K562 treated with DMSO at 1 percent for 4 hours (cell line): ENCODE measurements around the gene BRWD1. TPM values are rescaled to one million over a fixed set of nuclear protein-coding genes. Genes with fewer than 3 reads are reported as not detected.

Source experiments
- total RNA-seq: library from RNA; unstranded; fragments of 300-600 nt; gene quantifications from 2 replicates; pipeline ENCODE4 v1.2.3, GENCODE V29; 2022; ENCODE audit not compliant: insufficient read depth

The BRWD1 gene
- total RNA-seq = 7.8 and 10.0 TPM in 2 replicates

GRCh38 chr21:39313571-39314142 is at the start of gene BRWD1:
TSS of gene BRWD1 (minus strand) at chr21:39313632. CDS start at chr21:39313491, 141 bp downstream.

GRCh38 chr21:39348355-39349210 is 35.2 kb upstream of the BRWD1 start, which contains the start of gene HMGN1:
TSS of gene HMGN1 (minus strand) at chr21:39349088. CDS start at chr21:39348917, 171 bp downstream.

DNA sequence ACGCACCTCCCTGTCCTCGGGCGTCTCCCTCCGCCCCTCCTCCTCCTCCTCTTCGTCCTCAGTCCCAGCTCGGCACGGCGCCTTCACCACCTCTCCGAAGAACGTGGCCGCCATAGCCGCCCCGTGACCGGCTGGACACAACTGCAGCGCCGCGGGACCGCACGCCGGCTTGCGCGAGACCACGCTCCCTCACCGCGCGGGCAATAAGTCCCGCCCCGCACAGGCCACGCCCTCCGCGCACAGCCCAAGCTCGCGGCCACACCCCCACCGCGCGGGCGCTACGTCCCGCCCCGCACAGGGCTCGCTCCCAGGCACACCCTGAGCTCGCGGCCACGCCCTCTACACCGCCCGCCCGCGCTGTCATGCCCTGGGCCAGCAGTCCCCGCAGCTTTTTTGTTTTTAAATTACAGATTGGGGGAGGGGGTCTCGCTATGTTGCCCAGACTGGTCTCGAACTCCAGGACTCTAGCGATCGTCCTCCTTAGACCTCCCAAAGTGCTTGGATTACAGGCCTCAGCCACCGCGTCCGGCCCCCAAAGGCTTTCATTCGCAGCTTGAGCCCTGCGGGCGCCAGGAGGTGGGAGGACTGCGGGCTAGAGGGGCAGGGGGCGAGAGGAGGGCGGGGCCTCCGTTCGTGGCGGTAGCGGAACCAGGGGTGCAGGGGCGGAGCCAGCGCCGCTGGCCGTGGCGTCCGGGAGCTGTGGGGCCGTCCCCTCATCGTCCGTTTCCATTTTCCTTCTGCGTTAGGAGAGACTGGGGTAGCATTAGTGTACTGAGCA is 130.0 kb downstream of the BRWD1 start, which contains the start of gene PSMG1:
TSS of gene PSMG1 (minus strand) at position 180 of the 778 bp plus-strand sequence. CDS start at position 114, 66 bp downstream.

Other genes starting within 250 kb of the BRWD1 start
- gene PSMG1, start 130.2 kb downstream of the BRWD1 start, total RNA-seq = 87.0 and 88.6 TPM in 2 replicates
- 365 and 391 TPM in 2 replicates for gene HMGN1, start 35.5 kb upstream of the BRWD1 start, total RNA-seq
- 2.2 and 4.1 TPM in 2 replicates for gene LCA5L, start 132.1 kb upstream of the BRWD1 start, total RNA-seq
- 56.9 and 96.4 TPM in 2 replicates for gene SH3BGR, start 138.3 kb upstream of the BRWD1 start, total RNA-seq